ENCODE results near the gene CENPH.

- no peak for TF ChIP-seq CTCF (IDR thresholded peaks at IDR 0.05)
- no peak for TF ChIP-seq POLR2A (IDR thresholded peaks at IDR 0.05)
Measured at GRCh38 chr5:69187342-69187741, 2.0 kb upstream of the CENPH start.

Data from thyroid gland (tissue), 4 donors.